SJSA1 (cell line): ENCODE measurements around the gene MIA2. TPM values are rescaled to one million over a fixed set of nuclear protein-coding genes. Genes with fewer than 3 reads are reported as not detected.
"Not testable (repeated sequence)": the region's sequence is repeated elsewhere in the genome, so short reads cannot be mapped to it uniquely, and the experiment has no call there.

Experiments
- DNase-seq, 2 experiments: peaks; one replicate each; pipeline ENCODE4 v3.0.0-alpha.2; 2015 to 2020; ENCODE audit warnings: low spot score in 2 of 2, low read depth in 1 of 2
- H3K27ac ChIP-seq: fragments of 250-450 bp; sonication (Bioruptor Pico); 2 replicates; pipeline ENCODE4 v1.5.1; 2020; ENCODE audit warnings: mild to moderate bottlenecking, moderate library complexity
- H3K27me3 ChIP-seq: fragments of 250-450 bp; sonication (Bioruptor Pico); replicated peaks from 2 replicates; pipeline ENCODE4 v1.5.1; 2020; ENCODE audit warnings: mild to moderate bottlenecking, moderate library complexity
- H3K36me3 ChIP-seq: fragments of 250-450 bp; sonication (Bioruptor Pico); 2 replicates; pipeline ENCODE4 v1.5.1; 2020; ENCODE audit warnings: mild to moderate bottlenecking
- H3K4me1 ChIP-seq: fragments of 250-450 bp; sonication (Bioruptor Pico); replicated peaks from 2 replicates; pipeline ENCODE4 v1.6.1; 2021; ENCODE audit warnings: mild to moderate bottlenecking
- H3K4me3 ChIP-seq: fragments of 250-450 bp; sonication (Bioruptor Pico); 2 replicates; pipeline ENCODE4 v1.5.1; 2020; ENCODE audit warnings: mild to moderate bottlenecking
- H3K9me3 ChIP-seq: fragments of 250-450 bp; sonication (Bioruptor Pico); replicated peaks from 2 replicates; pipeline ENCODE4 v1.5.1; 2020; ENCODE audit warnings: mild to moderate bottlenecking
- total RNA-seq: library from RNA; depleted of rRNA; stranded (reverse); fragments of >200 nt; shearing (Covaris generic); gene quantifications from 2 replicates; pipeline ENCODE4 v1.2.3, GENCODE V29; 2014

Gene MIA2
- total RNA-seq, 1 experiment from 2014 or later: 10.4 TPM

DNA sequence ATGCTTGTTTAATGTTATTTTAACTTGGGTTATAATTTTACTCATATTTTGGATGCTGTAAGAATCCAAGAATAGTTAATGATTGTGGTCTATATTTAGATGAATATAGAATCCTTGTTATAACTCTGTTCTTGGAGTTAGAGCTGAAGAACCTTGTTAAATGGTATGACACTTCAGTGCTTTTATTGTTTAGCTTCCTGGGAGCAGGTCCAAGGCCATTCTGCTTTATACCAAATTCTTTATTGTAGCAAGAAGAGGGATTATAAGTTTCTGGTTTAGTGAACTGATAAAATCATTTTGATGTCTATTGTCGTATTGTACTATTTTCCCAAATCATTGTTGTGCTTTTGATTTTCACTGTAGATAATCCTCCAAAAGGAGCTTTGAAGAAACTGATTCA, 69.4 kb downstream of the MIA2 start:
- Histone ChIP-seq H3K36me3 (no peaks in the 10 kb centered on the region), H3K27ac (no peak overlapping the region), H3K4me3 (no peak overlapping the region), H3K27me3 (no peaks in the 10 kb centered on the region), H3K9me3 (no peaks in the 10 kb centered on the region), H3K4me1 (no peaks in the 10 kb centered on the region)
- DNase-seq: no peak

DNA sequence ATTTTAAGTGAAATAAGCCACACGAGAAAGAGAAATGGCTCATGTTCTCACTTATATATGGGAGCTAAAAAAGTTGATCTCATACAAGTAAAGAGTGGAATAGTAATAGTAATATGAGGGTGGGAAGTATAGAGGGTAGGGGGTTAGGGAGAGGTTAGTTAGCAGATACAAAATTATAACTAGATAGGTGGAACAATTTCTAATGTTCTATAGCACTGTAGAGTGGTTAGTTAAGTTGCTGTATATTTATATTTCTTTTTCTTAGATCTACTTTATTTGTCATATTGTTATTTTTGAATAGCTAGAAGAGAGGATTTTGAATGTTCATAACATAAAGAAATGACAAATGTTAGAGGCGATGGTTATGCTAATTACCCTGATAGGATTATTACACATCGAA, 74.1 kb downstream of the MIA2 start:
- H3K27me3 ChIP-seq: no peaks in the 10 kb centered on the region
- no peak overlapping the region for H3K4me3 ChIP-seq
- H3K4me1 ChIP-seq: no peaks in the 10 kb centered on the region
- H3K27ac ChIP-seq: no peak overlapping the region
- no peaks in the 10 kb centered on the region for H3K36me3 ChIP-seq
- DNase-seq: no peak
- no peaks in the 10 kb centered on the region for H3K9me3 ChIP-seq

DNA sequence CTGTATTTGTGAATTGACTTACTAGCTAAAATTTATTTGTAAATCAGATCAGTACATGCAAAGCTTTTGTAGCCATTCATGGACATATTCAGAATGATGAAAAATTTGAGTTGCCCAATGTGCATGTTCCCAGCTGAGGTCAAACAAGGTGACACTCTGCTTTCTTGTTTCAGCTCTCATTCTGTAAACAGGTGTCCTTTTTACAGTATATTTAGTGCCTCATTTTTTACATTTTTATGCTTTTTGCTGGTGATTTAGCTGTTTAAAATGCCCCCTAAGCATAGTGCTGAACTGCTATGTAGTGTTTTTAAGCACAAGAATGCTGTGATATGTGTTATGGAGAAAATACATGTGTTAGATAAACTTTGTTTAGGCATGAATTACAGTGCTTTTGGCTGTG, 76.3 kb downstream of the MIA2 start:
- no peak overlapping the region for H3K27ac ChIP-seq
- no peaks in the 10 kb centered on the region for H3K4me1 ChIP-seq
- H3K4me3 ChIP-seq: no peak overlapping the region
- H3K36me3 ChIP-seq: no peaks in the 10 kb centered on the region
- no peak for DNase-seq
- no peaks in the 10 kb centered on the region for H3K9me3 ChIP-seq
- no peaks in the 10 kb centered on the region for H3K27me3 ChIP-seq

DNA sequence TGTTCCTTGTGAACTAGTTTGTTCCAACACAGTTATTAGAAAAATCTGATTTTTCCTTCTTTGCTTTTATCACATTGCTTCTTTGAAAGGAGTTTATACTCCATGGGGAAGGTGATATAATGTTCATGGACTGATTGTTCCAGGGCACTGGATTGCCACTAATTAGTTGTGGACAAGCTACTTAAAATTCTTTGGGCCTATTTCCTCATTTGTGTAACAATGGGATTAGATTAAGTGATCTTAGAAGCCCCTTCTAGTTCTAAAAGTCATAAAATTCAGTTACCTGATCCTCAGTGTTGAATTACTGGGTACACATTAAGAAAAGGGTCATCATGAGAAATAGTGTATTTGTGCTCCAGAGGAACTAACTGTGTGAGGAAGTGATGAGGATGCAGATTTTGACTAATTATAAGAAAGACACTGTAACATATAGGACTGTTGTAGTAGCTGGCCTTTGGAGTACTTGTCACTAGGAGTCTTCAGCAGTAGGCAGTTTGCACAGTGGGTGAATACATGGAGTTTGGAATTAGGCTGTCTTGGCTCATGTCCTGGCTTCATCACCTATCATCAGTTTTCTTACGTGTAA, 82.2 kb downstream of the MIA2 start:
- H3K27me3 ChIP-seq: no peaks in the 10 kb centered on the region
- no peaks in the 10 kb centered on the region for H3K4me1 ChIP-seq
- H3K4me3 ChIP-seq: no peak overlapping the region
- DNase-seq: no peak
- H3K9me3 ChIP-seq: no peaks in the 10 kb centered on the region
- H3K36me3 ChIP-seq: peaks cover 6% of the 10 kb centered on the region; the same call in 1 of the 2 replicates
- no peak overlapping the region for H3K27ac ChIP-seq

DNA sequence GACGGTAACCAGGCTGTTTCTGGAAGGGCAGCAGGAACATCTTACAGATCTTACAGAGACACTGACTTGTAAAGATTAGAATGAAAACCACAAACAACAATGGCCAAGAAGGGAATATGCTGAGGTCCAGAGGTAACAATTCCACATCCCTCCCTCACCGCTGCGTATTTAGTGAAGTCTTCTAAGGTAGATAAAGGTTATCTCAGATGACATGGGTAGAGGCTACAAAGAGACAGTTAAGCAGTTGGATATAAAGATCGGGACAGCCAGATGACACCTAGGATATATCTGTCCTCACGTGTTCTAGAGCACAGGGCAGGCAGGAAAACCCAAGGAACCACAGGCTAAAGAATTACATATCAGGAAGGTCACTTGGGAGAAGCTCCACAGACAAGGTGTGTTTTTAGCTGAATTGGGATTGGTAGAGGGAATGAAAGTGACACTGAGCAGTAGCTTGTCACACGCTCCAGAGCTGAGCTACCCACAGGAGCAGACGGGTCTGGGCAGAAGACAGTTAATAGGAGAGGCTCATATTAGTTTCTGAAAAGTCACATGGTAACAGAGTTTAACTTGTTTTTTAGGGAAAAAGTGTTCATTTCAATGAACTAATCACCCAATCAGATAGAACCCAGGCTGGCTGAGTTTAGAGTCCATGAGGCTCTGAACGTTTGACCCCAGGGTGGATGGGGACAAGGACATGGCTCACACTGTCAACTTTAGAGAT, 83.3 kb downstream of the MIA2 start:
- Histone ChIP-seq H3K36me3 (peaks cover 6% of the 10 kb centered on the region; the same call in 1 of the 2 replicates), H3K4me3 (no peak overlapping the region), H3K27me3 (no peaks in the 10 kb centered on the region), H3K4me1 (no peaks in the 10 kb centered on the region), H3K27ac (no peak overlapping the region), H3K9me3 (no peaks in the 10 kb centered on the region)
- DNase-seq: no peak

DNA sequence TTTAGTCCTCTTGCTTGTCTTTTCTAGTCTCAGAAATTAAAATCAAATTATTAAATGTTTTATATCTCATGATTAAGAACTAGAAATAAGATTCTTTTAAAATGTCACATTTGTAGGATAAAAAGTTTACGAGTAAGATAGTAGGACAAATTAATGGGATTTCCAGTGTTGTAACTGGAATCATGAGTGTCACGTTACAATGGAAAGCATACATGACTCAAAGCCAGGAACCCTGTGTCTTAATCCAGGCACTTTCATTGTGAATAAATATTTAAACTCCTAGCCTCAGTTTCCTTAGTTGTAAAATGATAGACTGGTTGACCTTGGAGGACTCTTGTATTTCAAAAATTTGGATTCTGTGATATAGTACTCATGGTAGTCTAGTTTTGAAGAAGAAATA, 84.9 kb downstream of the MIA2 start:
- Histone ChIP-seq H3K9me3 (no peaks in the 10 kb centered on the region), H3K4me3 (no peak overlapping the region), H3K4me1 (no peaks in the 10 kb centered on the region), H3K27me3 (no peaks in the 10 kb centered on the region), H3K36me3 (peaks cover 6% of the 10 kb centered on the region; the same call in 1 of the 2 replicates), H3K27ac (no peak overlapping the region)
- DNase-seq: no peak

DNA sequence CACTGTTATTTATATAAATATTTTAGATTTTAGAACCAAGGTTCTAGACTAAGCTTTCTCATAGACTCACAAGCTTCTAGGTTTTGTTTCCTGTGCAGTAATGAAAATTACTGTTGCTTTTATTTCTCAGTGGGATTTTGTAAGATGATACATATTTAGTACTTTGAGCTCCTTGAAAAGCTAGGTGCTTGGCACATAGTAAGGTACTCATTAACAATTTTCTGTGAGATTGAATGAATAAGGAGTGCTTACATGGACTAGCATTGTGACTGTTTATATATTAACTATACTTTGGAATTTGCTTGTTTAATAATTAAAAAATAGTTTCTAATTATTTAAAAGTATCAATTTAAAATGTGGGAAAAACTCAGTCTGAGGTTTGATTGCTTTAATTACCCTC, 85.7 kb downstream of the MIA2 start:
- H3K4me1 ChIP-seq: no peaks in the 10 kb centered on the region
- H3K4me3 ChIP-seq: no peak overlapping the region
- DNase-seq: no peak
- no peaks in the 10 kb centered on the region for H3K9me3 ChIP-seq
- no peaks in the 10 kb centered on the region for H3K27me3 ChIP-seq
- H3K27ac ChIP-seq: no peak overlapping the region
- peaks cover 6% of the 10 kb centered on the region; the same call in 1 of the 2 replicates for H3K36me3 ChIP-seq

DNA sequence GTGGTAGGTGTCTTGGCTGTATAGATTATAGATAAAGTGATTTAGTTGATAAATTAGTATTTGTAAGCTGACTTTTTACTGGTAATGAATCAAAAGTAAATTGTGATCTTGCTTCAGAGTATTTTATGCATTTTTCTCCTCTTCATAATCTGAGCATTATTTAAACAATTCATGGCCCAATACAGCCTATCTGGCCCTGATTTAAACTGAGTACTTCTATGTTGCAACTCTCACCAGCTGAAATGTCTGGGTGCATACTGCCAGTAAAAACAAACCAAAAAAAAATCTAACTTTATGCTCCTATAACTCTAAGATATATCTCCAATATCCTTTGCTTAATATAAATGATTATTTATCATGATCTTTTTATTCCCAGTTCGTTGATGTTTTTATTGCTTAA, 86.6 kb downstream of the MIA2 start:
- H3K4me1 ChIP-seq: no peaks in the 10 kb centered on the region
- H3K27me3 ChIP-seq: no peaks in the 10 kb centered on the region
- H3K4me3 ChIP-seq: no peak overlapping the region
- no peaks in the 10 kb centered on the region for H3K9me3 ChIP-seq
- no peak for DNase-seq
- H3K36me3 ChIP-seq: peaks cover 6% of the 10 kb centered on the region; the same call in 1 of the 2 replicates
- H3K27ac ChIP-seq: no peak overlapping the region

DNA sequence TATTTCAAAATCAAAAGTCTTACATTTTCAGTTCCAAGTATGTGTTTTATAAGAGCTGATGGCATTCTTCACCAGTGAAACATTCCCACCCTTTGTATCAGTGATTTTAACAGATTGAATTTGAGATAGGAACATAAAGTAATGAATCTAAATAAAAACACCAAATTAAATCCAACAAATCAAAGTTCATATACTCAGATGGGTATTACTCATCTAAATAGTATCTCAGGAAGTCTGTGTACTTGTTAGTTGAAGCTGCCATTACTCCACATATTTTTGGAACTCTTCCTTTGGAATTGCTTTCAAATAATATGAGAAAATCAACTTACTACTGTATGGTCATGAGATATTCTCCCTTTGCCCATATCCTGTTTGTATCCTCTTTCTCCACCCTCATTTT, 89.1 kb downstream of the MIA2 start:
- no peak overlapping the region for H3K27ac ChIP-seq
- DNase-seq: no peak
- no peaks in the 10 kb centered on the region for H3K4me1 ChIP-seq
- no peaks in the 10 kb centered on the region for H3K27me3 ChIP-seq
- no peak overlapping the region for H3K4me3 ChIP-seq
- no peaks in the 10 kb centered on the region for H3K9me3 ChIP-seq
- 0 out of 2 replicates have a peak, but pooled peaks cover 2% of the 10 kb centered on the region for H3K36me3 ChIP-seq

DNA sequence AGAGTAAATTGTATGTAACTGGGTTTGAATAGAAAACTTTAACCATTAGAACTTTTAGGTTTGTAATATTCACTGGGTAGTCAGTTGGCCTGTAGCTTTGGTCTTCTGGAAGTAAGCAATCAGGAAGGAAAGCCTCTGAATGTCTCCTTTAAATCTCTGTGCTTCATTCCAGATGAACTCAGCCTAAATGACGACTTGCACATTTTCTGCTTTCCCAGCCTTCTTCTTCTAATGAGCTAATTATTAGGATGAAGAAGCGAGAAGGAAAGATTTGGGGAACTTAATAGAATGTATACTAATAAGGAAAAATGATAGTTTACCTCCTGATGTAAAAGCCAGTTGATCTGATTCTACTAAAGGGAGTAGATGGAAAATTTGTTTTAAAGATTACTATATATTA, 90.4 kb downstream of the MIA2 start:
- H3K9me3 ChIP-seq: no peaks in the 10 kb centered on the region
- no peak overlapping the region for H3K4me3 ChIP-seq
- no peak for DNase-seq
- no peaks in the 10 kb centered on the region for H3K27me3 ChIP-seq
- H3K4me1 ChIP-seq: no peaks in the 10 kb centered on the region
- H3K36me3 ChIP-seq: 0 out of 2 replicates have a peak, but pooled peaks cover 2% of the 10 kb centered on the region
- no peak overlapping the region for H3K27ac ChIP-seq

DNA sequence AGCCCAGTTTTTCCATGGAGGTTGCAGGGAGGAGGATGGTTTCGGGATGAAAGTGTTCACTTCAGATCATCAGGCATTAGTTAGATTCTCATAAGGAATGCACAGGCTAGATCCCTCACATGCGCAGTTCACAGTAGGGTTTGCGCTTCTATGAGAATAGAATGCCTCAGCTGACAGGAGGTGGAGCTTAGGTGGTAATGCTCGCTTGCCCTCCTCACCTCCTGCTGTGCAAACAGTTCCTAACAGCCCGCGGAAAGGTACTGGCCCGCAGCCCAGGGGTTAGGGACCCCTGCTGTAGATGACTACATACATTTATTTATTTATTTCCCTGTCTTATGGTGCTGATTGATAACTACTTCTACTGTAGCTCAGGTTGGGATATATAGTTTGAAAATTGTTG, 105.3 kb downstream of the MIA2 start:
- DNase-seq: no peak

DNA sequence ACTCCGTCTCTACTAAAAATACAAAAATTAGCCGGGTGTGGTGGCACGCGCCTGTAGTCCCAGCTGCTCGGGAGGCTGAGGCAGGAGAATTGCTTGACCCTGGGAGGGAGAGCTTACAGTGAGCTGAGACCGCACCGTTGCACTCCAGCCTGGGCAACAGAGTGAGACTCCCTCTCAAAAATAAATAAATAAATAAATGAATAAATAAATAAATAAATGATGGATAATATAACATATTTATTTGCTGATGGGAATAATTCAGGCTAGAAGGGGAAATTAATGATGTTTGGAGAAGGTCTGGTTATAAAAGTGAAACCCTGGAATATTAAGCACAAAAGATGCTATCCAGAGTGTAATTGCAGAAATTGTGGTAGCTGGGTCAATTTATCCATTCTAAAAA, 107.4 kb downstream of the MIA2 start:
- not testable (repeated sequence) for H3K27me3 ChIP-seq, H3K27ac ChIP-seq, H3K4me3 ChIP-seq, DNase-seq, H3K4me1 ChIP-seq, H3K9me3 ChIP-seq, H3K36me3 ChIP-seq

More for the DNA sequence above, 105.3 kb downstream of the MIA2 start:
- no peak overlapping the region for H3K27ac ChIP-seq
- H3K36me3 ChIP-seq: no peaks in the 10 kb centered on the region
- no peaks in the 10 kb centered on the region for H3K9me3 ChIP-seq
- no peak overlapping the region for H3K4me3 ChIP-seq
- no peaks in the 10 kb centered on the region for H3K4me1 ChIP-seq
- H3K27me3 ChIP-seq: no peaks in the 10 kb centered on the region

DNA sequence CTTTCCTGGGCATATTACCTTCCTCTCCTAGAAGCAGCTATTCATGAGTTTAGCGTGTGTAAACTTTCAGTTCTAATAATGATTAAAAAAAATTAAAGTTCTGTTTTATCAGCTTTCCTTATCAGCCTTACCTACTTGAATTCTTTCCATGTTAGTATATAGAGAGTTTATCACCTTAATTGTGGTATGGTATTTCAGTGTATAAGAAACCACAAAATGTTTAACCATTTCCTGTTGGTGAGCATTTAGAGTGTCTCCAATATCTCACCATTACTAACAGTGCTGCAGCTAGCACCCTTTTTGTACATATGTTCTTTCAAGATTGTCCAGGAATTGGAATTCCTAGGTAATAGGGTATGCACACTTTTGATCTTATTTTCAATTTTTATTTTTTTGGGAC, 109.1 kb downstream of the MIA2 start:
- Histone ChIP-seq H3K4me3 (no peak overlapping the region), H3K4me1 (no peaks in the 10 kb centered on the region), H3K27me3 (no peaks in the 10 kb centered on the region), H3K27ac (no peak overlapping the region), H3K9me3 (no peaks in the 10 kb centered on the region), H3K36me3 (no peaks in the 10 kb centered on the region)
- DNase-seq: no peak

DNA sequence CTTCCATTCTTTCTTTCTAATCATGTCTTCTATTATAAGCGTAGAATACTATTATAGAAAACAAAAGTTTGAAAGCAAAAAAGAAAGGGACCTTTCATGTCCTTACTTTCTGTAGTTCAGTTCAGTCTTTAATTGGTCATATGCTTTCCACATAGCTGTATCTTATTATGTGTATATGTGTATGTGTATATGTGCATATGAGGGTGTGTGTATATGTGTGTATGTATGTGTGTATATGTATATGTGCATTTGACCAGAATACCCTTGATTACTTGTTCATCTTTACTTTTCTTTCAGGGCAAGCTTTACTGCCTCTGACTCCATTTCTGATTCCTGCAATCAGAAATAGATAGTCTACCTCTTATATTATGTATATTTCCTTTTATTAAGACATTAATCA, 109.9 kb downstream of the MIA2 start:
- Histone ChIP-seq H3K9me3 (no peaks in the 10 kb centered on the region), H3K4me1 (no peaks in the 10 kb centered on the region), H3K36me3 (no peaks in the 10 kb centered on the region), H3K4me3 (no peak overlapping the region), H3K27me3 (no peaks in the 10 kb centered on the region), H3K27ac (no peak overlapping the region)
- DNase-seq: no peak
